HG02981 (cell line): ENCODE data around the gene FAM200B.
"Not testable (repeated sequence)": the region's sequence is repeated elsewhere in the genome, so short reads cannot be mapped to it uniquely, and the experiment has no call there.

Experiments used
- ATAC-seq: cut with Tn5 transposase; IDR thresholded peaks from one replicate; pipeline ENCODE4 v1.9.1; 2021; ENCODE audit warnings: mild to moderate bottlenecking, moderate library complexity; ENCODE audit not compliant: unreplicated experiment

FAM200B gene

GRCh38 chr4:15733061-15733460 lies 51.4 kb downstream of the FAM200B start:
- not testable (repeated sequence) for ATAC-seq

- no peak for ATAC-seq
Observed at GRCh38 chr4:15735536-15735935, 53.9 kb downstream of the FAM200B start.

- ATAC-seq, result no peak
Observed at GRCh38 chr4:15736514-15737050, 55.0 kb downstream of the FAM200B start.

- ATAC-seq, result no peak
Observed at GRCh38 chr4:15737255-15737654, 55.6 kb downstream of the FAM200B start.

- no peak for ATAC-seq
Observed at GRCh38 chr4:15738877-15739276, 57.2 kb downstream of the FAM200B start.
